IPS-15b (cell line): ENCODE data around the gene DEXI.
A peak's percentile ranks its signal among the peaks of the same experiment; 100 is the strongest.
"Not testable (repeated sequence)": the region's sequence is repeated elsewhere in the genome, so short reads cannot be mapped to it uniquely, and the experiment has no call there.

ENCODE experiments used
- H3K27me3 ChIP-seq: one replicate; pipeline ENCODE4 v1.6.1; 2013; ENCODE audit warnings: low read length; ENCODE audit not compliant: control insufficient read depth, insufficient read depth
- H3K36me3 ChIP-seq: one replicate; pipeline ENCODE4 v1.6.1; 2013; ENCODE audit warnings: low read length; ENCODE audit not compliant: control insufficient read depth, insufficient read depth
- H3K4me1 ChIP-seq: one replicate; pipeline ENCODE4 v1.6.1; 2013; ENCODE audit warnings: mild to moderate bottlenecking, low read length; ENCODE audit not compliant: control insufficient read depth, insufficient read depth
- H3K4me3 ChIP-seq: one replicate; pipeline ENCODE4 v1.5.1; 2013; ENCODE audit warnings: low read depth, low read length
- H3K9ac ChIP-seq: one replicate; pipeline ENCODE4 v1.6.1; 2013; ENCODE audit warnings: low read depth, mild to moderate bottlenecking, low read length
- H3K9me3 ChIP-seq: one replicate; pipeline ENCODE4 v1.6.1; 2013; ENCODE audit warnings: mild to moderate bottlenecking, low read length; ENCODE audit not compliant: control insufficient read depth, insufficient read depth

The DEXI gene

GRCh38 chr16:10949424-10949970 lies 7.2 kb upstream of the DEXI start:
- Histone ChIP-seq H3K4me3 (peak overlapping the region; percentile 21), H3K4me1 (peaks cover 37% of the 10 kb centered on the region)

GRCh38 chr16:10947211-10947787 lies 5.0 kb upstream of the DEXI start:
- Histone ChIP-seq H3K4me1 (peaks cover 40% of the 10 kb centered on the region), H3K4me3 (no peak overlapping the region), H3K27me3 (peaks cover 4% of the 10 kb centered on the region), H3K9me3 (no peaks in the 10 kb centered on the region), H3K9ac (no peak overlapping the region), H3K36me3 (no peaks in the 10 kb centered on the region)

More at GRCh38 chr16:10949424-10949970, 7.2 kb upstream of the DEXI start:
- Histone ChIP-seq H3K36me3 (no peaks in the 10 kb centered on the region), H3K9ac (no peak overlapping the region), H3K27me3 (no peaks in the 10 kb centered on the region), H3K9me3 (no peaks in the 10 kb centered on the region)

GRCh38 chr16:10946308-10946707 lies 4.0 kb upstream of the DEXI start:
- Histone ChIP-seq H3K9ac (no peak overlapping the region), H3K4me1 (peaks cover 40% of the 10 kb centered on the region), H3K27me3 (peaks cover 4% of the 10 kb centered on the region), H3K36me3 (no peaks in the 10 kb centered on the region), H3K4me3 (peak overlapping the region; percentile 24), H3K9me3 (no peaks in the 10 kb centered on the region)

GRCh38 chr16:10945065-10945787 lies 3.0 kb upstream of the DEXI start:
- no peaks in the 10 kb centered on the region for H3K36me3 ChIP-seq
- peak overlapping the region; percentile 78 for H3K4me3 ChIP-seq
- peaks cover 6% of the 10 kb centered on the region for H3K27me3 ChIP-seq
- peaks cover 44% of the 10 kb centered on the region for H3K4me1 ChIP-seq
- H3K9ac ChIP-seq: no peak overlapping the region
- H3K9me3 ChIP-seq: no peaks in the 10 kb centered on the region

GRCh38 chr16:10944249-10945064 lies 2.2 kb upstream of the DEXI start, which contains the start of gene CLEC16A:
Gene CLEC16A, plus strand, starts transcription at chr16:10944564. Its CDS starts 154 bp downstream, at chr16:10944718.
- peak within 1 kb of the TSS; percentile 78 for H3K4me3 ChIP-seq
- no peaks in the 10 kb centered on the region for H3K9me3 ChIP-seq
- peaks cover 6% of the 10 kb centered on the region for H3K27me3 ChIP-seq
- H3K4me1 ChIP-seq: peaks cover 38% of the 10 kb centered on the region
- no peaks in the 10 kb centered on the region for H3K36me3 ChIP-seq
- H3K9ac ChIP-seq: no peak within 1 kb of the TSS

GRCh38 chr16:10943064-10943353 lies 741 bp upstream of the DEXI start:
- H3K9ac ChIP-seq: peak overlapping the region; percentile 60
- no peaks in the 10 kb centered on the region for H3K9me3 ChIP-seq
- no peaks in the 10 kb centered on the region for H3K36me3 ChIP-seq
- H3K27me3 ChIP-seq: peaks cover 6% of the 10 kb centered on the region
- H3K4me1 ChIP-seq: peaks cover 26% of the 10 kb centered on the region
- H3K4me3 ChIP-seq: peak overlapping the region; percentile 89

- H3K27me3 ChIP-seq, H3K36me3 ChIP-seq, H3K9ac ChIP-seq, H3K9me3 ChIP-seq: not testable (repeated sequence)
- Histone ChIP-seq H3K4me3 (peak overlapping the region; percentile 89), H3K4me1 (peaks cover 20% of the 10 kb centered on the region)
Observed at GRCh38 chr16:10941935-10942351, 325 bp downstream of the DEXI start.

- peak overlapping the region; percentile 89 for H3K4me3 ChIP-seq
- H3K27me3 ChIP-seq: peaks cover 6% of the 10 kb centered on the region
- no peaks in the 10 kb centered on the region for H3K9me3 ChIP-seq
- peaks cover 17% of the 10 kb centered on the region for H3K4me1 ChIP-seq
- H3K9ac ChIP-seq: no peak overlapping the region
- H3K36me3 ChIP-seq: peaks cover 3% of the 10 kb centered on the region
Observed at GRCh38 chr16:10941127-10941933, 938 bp downstream of the DEXI start.

GRCh38 chr16:10940501-10941079 lies 1.7 kb downstream of the DEXI start:
- no peak overlapping the region for H3K9ac ChIP-seq
- peaks cover 3% of the 10 kb centered on the region for H3K36me3 ChIP-seq
- H3K27me3 ChIP-seq: peaks cover 6% of the 10 kb centered on the region
- peak overlapping the region; percentile 89 for H3K4me3 ChIP-seq
- peaks cover 10% of the 10 kb centered on the region for H3K4me1 ChIP-seq
- H3K9me3 ChIP-seq: no peaks in the 10 kb centered on the region

- no peaks in the 10 kb centered on the region for H3K9me3 ChIP-seq
- H3K4me1 ChIP-seq: peaks cover 7% of the 10 kb centered on the region
- peaks cover 3% of the 10 kb centered on the region for H3K36me3 ChIP-seq
- peaks cover 6% of the 10 kb centered on the region for H3K27me3 ChIP-seq
- H3K9ac ChIP-seq: no peak overlapping the region
- no peak overlapping the region for H3K4me3 ChIP-seq
Observed at GRCh38 chr16:10939649-10940234, 2.5 kb downstream of the DEXI start.
